Central memory CD4-positive, alpha-beta T cell (primary cell): Measurements from ENCODE around the gene RFFL.
"Not testable (repeated sequence)": the region's sequence is repeated elsewhere in the genome, so short reads cannot be mapped to it uniquely, and the experiment has no call there.

Experiments
- DNase-seq: peaks from one replicate; pipeline ENCODE4 v3.0.0; 2022
- total RNA-seq, 3 experiments: gene quantifications; one replicate each; lab custom pipeline; 2026; lab: John Stamatoyannopoulos, UW

The RFFL gene
- total RNA-seq: 19.9 to 89.3 (median 66.4) reads per million in 3 experiments

GRCh38 chr17:35063514-35064223 lies at the start of gene RFFL:
TSS of gene RFFL (minus strand) at chr17:35063707. CDS start at chr17:35026553, 37,154 bp downstream.
- peak; percentile 85 for DNase-seq

- not testable (repeated sequence) for DNase-seq
These were observed 47.3 kb upstream of the RFFL start for GRCh38 chr17:35110791-35111190.

- DNase-seq: no peak
These were observed 41.4 kb upstream of the RFFL start for GRCh38 chr17:35104844-35105450.

GRCh38 chr17:35103271-35103670 lies 39.8 kb upstream of the RFFL start:
- DNase-seq: no peak

- DNase-seq: no peak
These were observed 38.2 kb upstream of the RFFL start for GRCh38 chr17:35101725-35102124.

- no peak for DNase-seq
These were observed 37.5 kb upstream of the RFFL start for GRCh38 chr17:35101036-35101435.

GRCh38 chr17:35099908-35100307 lies 36.4 kb upstream of the RFFL start:
- no peak for DNase-seq

- DNase-seq: no peak
These were observed 34.3 kb upstream of the RFFL start for GRCh38 chr17:35097776-35098175.

GRCh38 chr17:35095741-35096140 lies 32.2 kb upstream of the RFFL start:
- DNase-seq: no peak

GRCh38 chr17:35094902-35095301 lies 31.4 kb upstream of the RFFL start:
- DNase-seq: no peak

- not testable (repeated sequence) for DNase-seq
These were observed 27.2 kb upstream of the RFFL start for GRCh38 chr17:35090707-35091106.

GRCh38 chr17:35089586-35090296 lies 26.2 kb upstream of the RFFL start:
- DNase-seq: no peak

GRCh38 chr17:35088881-35089585 lies 25.5 kb upstream of the RFFL start:
- peak; percentile 84 for DNase-seq

GRCh38 chr17:35088356-35088880 lies 24.9 kb upstream of the RFFL start:
- DNase-seq: no peak

GRCh38 chr17:35087731-35088355 lies 24.3 kb upstream of the RFFL start:
- DNase-seq: peak; percentile 39

GRCh38 chr17:35086931-35087573 lies 23.5 kb upstream of the RFFL start:
- no peak for DNase-seq

- no peak for DNase-seq
These were observed 22.7 kb upstream of the RFFL start for GRCh38 chr17:35086164-35086563.

- no peak for DNase-seq
These were observed 21.5 kb upstream of the RFFL start for GRCh38 chr17:35084987-35085386.

GRCh38 chr17:35083071-35083470 lies 19.6 kb upstream of the RFFL start:
- DNase-seq: no peak

- peak; percentile 8 for DNase-seq
These were observed 18.7 kb upstream of the RFFL start for GRCh38 chr17:35082073-35082657.

- no peak for DNase-seq
These were observed 18.1 kb upstream of the RFFL start for GRCh38 chr17:35081638-35082037.
